ENCODE measurements around the gene SAGE1. TPM values are rescaled to one million over a fixed set of nuclear protein-coding genes. Genes with fewer than 3 reads are reported as not detected.

Gene SAGE1
- total RNA-seq, 1 donor from 2014 or later: not detected

DNA sequence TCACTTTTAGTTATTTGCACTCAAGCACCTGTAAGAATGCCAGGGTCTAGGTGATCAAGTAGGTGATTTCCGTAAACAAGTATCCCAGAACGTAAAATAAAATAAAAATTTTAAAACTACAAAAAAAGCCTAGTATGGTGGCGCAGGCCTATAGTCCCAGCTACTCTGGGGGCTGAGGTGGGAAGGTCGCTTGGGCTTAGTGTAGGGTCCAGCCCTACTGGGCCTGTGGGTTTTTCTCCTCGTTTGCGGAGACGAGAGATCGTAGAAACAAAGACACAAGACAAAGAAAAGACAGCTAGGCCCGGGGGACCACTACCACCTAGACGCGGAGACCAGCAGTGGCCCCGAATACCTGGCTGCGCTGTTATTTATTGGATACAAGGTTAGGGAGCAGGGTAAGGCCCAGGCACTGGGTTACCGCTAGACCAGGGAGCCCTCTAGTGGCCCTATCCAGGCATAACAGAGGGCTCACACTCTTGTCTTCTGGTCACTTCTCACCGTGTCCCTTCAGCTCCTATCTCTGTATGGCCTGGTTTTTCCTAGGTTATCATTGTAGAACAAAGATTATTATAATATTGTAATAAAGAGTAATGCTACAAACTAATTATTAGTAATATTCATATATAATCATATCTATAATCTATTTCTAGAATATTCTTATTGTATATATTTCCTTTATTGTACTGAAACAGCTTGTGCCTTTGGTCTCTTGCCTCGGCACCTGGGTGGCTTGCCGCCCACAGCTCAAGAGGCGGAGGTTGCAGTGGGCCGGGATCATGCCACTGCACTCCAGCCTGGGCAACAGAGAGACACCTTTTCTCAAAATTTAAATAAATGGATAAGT, 38.4 kb downstream of the SAGE1 start:
- peaks cover 3% of the 10 kb centered on the region for H3K9me3 Mint-ChIP-seq

DNA sequence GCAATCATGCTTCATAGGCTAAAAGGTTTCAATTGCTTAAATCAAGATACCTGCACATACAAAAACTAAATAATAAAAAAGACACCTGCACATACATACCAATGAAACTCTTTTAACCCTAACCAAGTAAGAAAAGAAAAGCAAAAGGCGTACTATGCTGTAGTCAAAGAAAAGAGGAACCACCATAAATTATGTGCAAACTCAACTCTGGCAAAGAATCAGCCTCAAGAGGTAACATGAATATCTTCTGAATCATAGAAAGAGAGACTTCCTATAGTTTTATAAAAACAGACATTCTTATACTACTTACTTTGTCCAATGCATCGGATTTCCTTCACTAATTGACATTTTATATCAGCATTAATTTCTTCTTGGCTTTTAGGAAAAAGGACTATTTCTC, 51.0 kb downstream of the SAGE1 start:
- Mint-ChIP-seq H3K27ac (ENCODE audit: unreplicated experiment) (peak overlapping the region; percentile 12), H3K9me3 (peaks cover 6% of the 10 kb centered on the region), H3K27me3 (ENCODE audit: low read depth) (no peaks in the 10 kb centered on the region), H3K4me1 (no peaks in the 10 kb centered on the region), H3K4me3 (no peak overlapping the region), H3K36me3 (ENCODE audit: low read depth) (peaks cover 8% of the 10 kb centered on the region)
- DNase-seq (ENCODE audit: low read depth, low spot score): no peak
- TF ChIP-seq, protein P1, sequence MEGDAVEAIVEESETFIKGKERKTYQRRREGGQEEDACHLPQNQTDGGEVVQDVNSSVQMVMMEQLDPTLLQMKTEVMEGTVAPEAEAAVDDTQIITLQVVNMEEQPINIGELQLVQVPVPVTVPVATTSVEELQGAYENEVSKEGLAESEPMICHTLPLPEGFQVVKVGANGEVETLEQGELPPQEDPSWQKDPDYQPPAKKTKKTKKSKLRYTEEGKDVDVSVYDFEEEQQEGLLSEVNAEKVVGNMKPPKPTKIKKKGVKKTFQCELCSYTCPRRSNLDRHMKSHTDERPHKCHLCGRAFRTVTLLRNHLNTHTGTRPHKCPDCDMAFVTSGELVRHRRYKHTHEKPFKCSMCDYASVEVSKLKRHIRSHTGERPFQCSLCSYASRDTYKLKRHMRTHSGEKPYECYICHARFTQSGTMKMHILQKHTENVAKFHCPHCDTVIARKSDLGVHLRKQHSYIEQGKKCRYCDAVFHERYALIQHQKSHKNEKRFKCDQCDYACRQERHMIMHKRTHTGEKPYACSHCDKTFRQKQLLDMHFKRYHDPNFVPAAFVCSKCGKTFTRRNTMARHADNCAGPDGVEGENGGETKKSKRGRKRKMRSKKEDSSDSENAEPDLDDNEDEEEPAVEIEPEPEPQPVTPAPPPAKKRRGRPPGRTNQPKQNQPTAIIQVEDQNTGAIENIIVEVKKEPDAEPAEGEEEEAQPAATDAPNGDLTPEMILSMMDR (conservative IDR thresholded peaks at IDR 0.05): no peak

More for the DNA sequence above, 38.4 kb downstream of the SAGE1 start:
- H3K4me3 Mint-ChIP-seq: no peak overlapping the region
- TF ChIP-seq, protein P1 (conservative IDR thresholded peaks at IDR 0.05): peak; percentile 71
- no peaks in the 10 kb centered on the region for H3K4me1 Mint-ChIP-seq
- H3K36me3 Mint-ChIP-seq (ENCODE audit: low read depth): no peaks in the 10 kb centered on the region
- H3K27me3 Mint-ChIP-seq (ENCODE audit: low read depth): peaks cover 2% of the 10 kb centered on the region
- peak; percentile 52 for DNase-seq (ENCODE audit: low read depth, low spot score)
- H3K27ac Mint-ChIP-seq (ENCODE audit: unreplicated experiment): no peak overlapping the region

DNA sequence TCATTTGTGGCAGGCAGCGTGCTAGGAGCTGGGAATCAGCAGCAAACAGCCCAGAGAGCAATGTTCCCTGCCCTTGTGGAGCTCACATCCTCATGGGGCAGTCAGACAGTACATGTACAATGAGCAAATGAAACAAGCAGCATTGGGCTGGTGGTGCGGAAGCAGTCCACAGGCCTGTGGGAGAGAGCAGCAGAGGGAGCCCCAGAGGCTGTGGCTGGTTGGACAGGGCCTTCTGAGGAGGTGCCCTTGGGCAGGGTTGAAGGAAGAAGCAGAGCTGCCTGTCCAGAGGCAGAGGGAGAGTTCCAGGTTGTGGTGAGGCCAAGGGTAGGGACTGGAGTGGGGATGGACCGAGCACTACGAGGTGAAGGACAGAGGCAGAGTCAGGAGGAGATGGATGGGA, 57.8 kb downstream of the SAGE1 start:
- TF ChIP-seq, protein P1 (conservative IDR thresholded peaks at IDR 0.05): no peak
- H3K36me3 Mint-ChIP-seq (ENCODE audit: low read depth): peaks cover 4% of the 10 kb centered on the region
- H3K9me3 Mint-ChIP-seq: peaks cover 3% of the 10 kb centered on the region
- no peak overlapping the region for H3K27ac Mint-ChIP-seq (ENCODE audit: unreplicated experiment)
- H3K4me3 Mint-ChIP-seq: no peak overlapping the region
- H3K4me1 Mint-ChIP-seq: no peaks in the 10 kb centered on the region
- no peaks in the 10 kb centered on the region for H3K27me3 Mint-ChIP-seq (ENCODE audit: low read depth)
- DNase-seq (ENCODE audit: low read depth, low spot score): no peak

Other genes with a start within 250 kb of the SAGE1 start
- not detected in 2 replicates for gene CT45A1, start 180.1 kb upstream of the SAGE1 start, total RNA-seq
- gene CT45A3, start 125.5 kb upstream of the SAGE1 start, total RNA-seq: not detected in 2 replicates
- not detected in 2 replicates for gene CT45A5, start 108.2 kb upstream of the SAGE1 start, total RNA-seq
- not detected in 2 replicates for gene CT45A6, start 90.9 kb upstream of the SAGE1 start, total RNA-seq
- gene CT45A2, start 73.7 kb upstream of the SAGE1 start, total RNA-seq: not detected in 2 replicates
- not detected in 2 replicates for gene CT45A7, start 56.4 kb upstream of the SAGE1 start, total RNA-seq
- not detected in 2 replicates for gene CT45A8, start 39.2 kb upstream of the SAGE1 start, total RNA-seq
- gene CT45A9, start 21.9 kb upstream of the SAGE1 start, total RNA-seq: not detected in 2 replicates
- not detected in 2 replicates for gene CT45A10, start 272 bp upstream of the SAGE1 start, total RNA-seq
- 19.3 and 21.0 TPM in 2 replicates for gene MMGT1, start 80.3 kb downstream of the SAGE1 start, total RNA-seq
- gene SLC9A6, start 91.7 kb downstream of the SAGE1 start, total RNA-seq: 18.5 and 19.0 TPM in 2 replicates